GM12878 (cell line): Measurements from ENCODE around the gene CNGB1. TPM values are rescaled to one million over a fixed set of nuclear protein-coding genes. Genes with fewer than 3 reads are reported as not detected.

Experiments used
- ATAC-seq: fragments of 200-7000 bp; cut with Tn5 transposase; 3 replicates; pipeline ENCODE4 v1.9.1; 2020; ENCODE audit warnings: mild to moderate bottlenecking, moderate library complexity
- BruUV-seq: library from RNA; stranded (reverse); fragments of 400-500 nt; replicated peaks from 2 replicates; lab custom pipeline; 2021; lab: Mats Ljungman, UMichigan
- CTCF ChIA-PET: fragments of 300-600 bp; sonication (Branson Sonifier 250); formaldehyde crosslinking; extraction: SDS; loops from one replicate; lab custom pipeline; 2021; ENCODE audit warnings: inconsistent platforms; lab: Yijun Ruan, JAX
- POLR2A ChIA-PET: fragments of 350-600 bp; formaldehyde crosslinking; extraction: SDS; loops from one replicate; lab custom pipeline; 2021; ENCODE audit warnings: inconsistent platforms; lab: Charles Lee
- RAD21 ChIA-PET: fragments of 300-600 bp; sonication (Branson Sonifier 250); formaldehyde crosslinking; loops from one replicate; lab custom pipeline; 2023; ENCODE audit warnings: antibody characterized with exemption; ENCODE audit not compliant: unreplicated experiment; lab: Charles Lee
- SMC1A ChIA-PET: fragments of 300-600 bp; sonication (Branson Sonifier 250); formaldehyde crosslinking; loops from one replicate; lab custom pipeline; 2023; ENCODE audit not compliant: unreplicated experiment, uncharacterized antibody; lab: Charles Lee
- DNase-seq: peaks from one replicate; pipeline ENCODE4 v3.0.0-alpha.2; 2011; ENCODE audit warnings: low read depth, low spot score
- FAIRE-seq: peaks from 3 replicates; lab custom pipeline; 2011; peaks lifted over from hg19 to GRCh38; lab: Jason Lieb, UNC
- H2AFZ ChIP-seq: 2 replicates; pipeline ENCODE4 v1.6.0; 2011; ENCODE audit warnings: low read depth, low read length, control low read depth; ENCODE audit not compliant: control insufficient read depth
- H3K27ac ChIP-seq: 2 replicates; pipeline ENCODE4 v1.5.1; 2011; ENCODE audit warnings: control low read depth; ENCODE audit not compliant: control insufficient read depth, insufficient read depth
- H3K27me3 ChIP-seq, 2 experiments: replicated peaks in 1 of 2; 2 replicates each; pipeline versions ENCODE4 v1.6.0 to v1.6.1; 2011; ENCODE audit warnings: low read length in 1 of 2; ENCODE audit not compliant: control insufficient read depth in 2 of 2, insufficient read depth in 2 of 2
- H3K36me3 ChIP-seq, 2 experiments: 2 replicates each; pipeline ENCODE4 v1.5.1; 2011; ENCODE audit warnings: low read length in 1 of 2; ENCODE audit not compliant: control insufficient read depth in 2 of 2, insufficient read depth in 2 of 2
- H3K4me1 ChIP-seq: 2 replicates; pipeline ENCODE4 v1.6.1; 2011; ENCODE audit warnings: mild to moderate bottlenecking, low read length, moderate library complexity, mixed read lengths; ENCODE audit not compliant: control insufficient read depth, insufficient read depth
- H3K4me2 ChIP-seq: 2 replicates; pipeline ENCODE4 v1.6.0; 2011; ENCODE audit warnings: control low read depth; ENCODE audit not compliant: control insufficient read depth, insufficient read depth
- H3K4me3 ChIP-seq: fragments of 200-600 bp; sonication (generic); 2 replicates; pipeline ENCODE4 v1.5.1; 2016
- H3K79me2 ChIP-seq: 2 replicates; pipeline ENCODE4 v1.6.0; 2011; ENCODE audit warnings: low read length; ENCODE audit not compliant: control insufficient read depth, insufficient read depth
- H3K9ac ChIP-seq: 2 replicates; pipeline ENCODE4 v1.8.0; 2011; ENCODE audit warnings: low read length, control low read depth, mixed read lengths; ENCODE audit not compliant: control insufficient read depth, insufficient read depth
- H3K9me3 ChIP-seq: replicated peaks from 3 replicates; pipeline ENCODE4 v1.5.1; 2011; ENCODE audit warnings: mild to moderate bottlenecking, low read length; ENCODE audit not compliant: control insufficient read depth, insufficient read depth
- H4K20me1 ChIP-seq: 2 replicates; pipeline ENCODE4 v1.6.0; 2011; ENCODE audit not compliant: control insufficient read depth, insufficient read depth
- ATF2 ChIP-seq: IDR thresholded peaks from 2 replicates; pipeline ENCODE4 v1.6.1; 2012; ENCODE audit warnings: low read length, inconsistent platforms
- CHD2 ChIP-seq: IDR thresholded peaks from 2 replicates; pipeline ENCODE4 v1.6.1; 2011; ENCODE audit warnings: low read depth, low read length, improper control_type of control experiment, borderline replicate concordance
- NR2F1 ChIP-seq: fragments of 450-650 bp; conservative IDR thresholded peaks from 2 replicates; pipeline ENCODE4 v1.6.1; 2017; ENCODE audit warnings: mild to moderate bottlenecking
- NRF1 ChIP-seq: conservative IDR thresholded peaks from 2 replicates; pipeline ENCODE4 v1.6.1; 2011; ENCODE audit warnings: mild to moderate bottlenecking, low read depth, low read length, improper control_type of control experiment
- PAX5 ChIP-seq: IDR thresholded peaks from 2 replicates; pipeline ENCODE4 v1.6.1; 2011; ENCODE audit warnings: low read depth, low read length, borderline replicate concordance
- RELA ChIP-seq: fragments of 450-650 bp; IDR thresholded peaks from 2 replicates; pipeline ENCODE4 v1.8.0; 2014; ENCODE audit warnings: borderline replicate concordance; ENCODE audit not compliant: partially characterized antibody
- SPI1 ChIP-seq: IDR thresholded peaks from 2 replicates; pipeline ENCODE4 v1.6.1; 2011; ENCODE audit warnings: low read depth, mild to moderate bottlenecking, low read length, moderate library complexity, borderline replicate concordance; ENCODE audit not compliant: insufficient read depth
- SREBF2 ChIP-seq: IDR thresholded peaks from 2 replicates; pipeline ENCODE4 v1.6.1; 2012; ENCODE audit warnings: mild to moderate bottlenecking, low read length
- TCF12 ChIP-seq: IDR thresholded peaks from 2 replicates; pipeline ENCODE4 v1.6.1; 2011; ENCODE audit warnings: low read depth, mild to moderate bottlenecking, low read length
- USF2 ChIP-seq: IDR thresholded peaks from 2 replicates; pipeline ENCODE4 v1.6.1; 2011; ENCODE audit warnings: low read depth, low read length, improper control_type of control experiment, borderline replicate concordance
- ZBTB4 ChIP-seq: fragments of 450-650 bp; formaldehyde crosslinking; IDR thresholded peaks from 2 replicates; pipeline ENCODE4 v1.4.0; 2022; ENCODE audit warnings: mild to moderate bottlenecking, moderate library complexity
- ZNF592 ChIP-seq: fragments of 450-650 bp; IDR thresholded peaks from 2 replicates; pipeline ENCODE4 v1.6.1; 2017; ENCODE audit warnings: mild to moderate bottlenecking, moderate library complexity
- WGBS: methylation state at CpG from one replicate; pipeline ENCODE4 v1.1.6; 2016; ENCODE audit warnings: low lambda C conversion rate; ENCODE audit not compliant: insufficient replicate concordance, insufficient coverage; ENCODE audit errors: missing lambda C conversion rate; 5-methylcytosine and 5-hydroxymethylcytosine counted together
- in situ Hi-C: fragments of 300-500 bp; cut with MboI; formaldehyde crosslinking; loops from 9 replicates; pipeline ENCODE4 v1.14.3; 2018; ENCODE audit warnings: mixed read lengths
- intact Hi-C: fragments of 100-400 bp; cut with micrococcal nuclease; formaldehyde crosslinking; loops from one replicate; pipeline ENCODE4 v1.14.2; 2022; ENCODE audit not compliant: unreplicated experiment
- polyA plus RNA-seq, 11 experiments: library from polyadenylated mRNA; depleted of rRNA in 4 of 11; unstranded in 6 of 11; stranded (reverse) in 5 of 11; fragments of >200 nt; fragmentation: Nextera tagmentation in 4 of 11; fragmentation: Illumina TruSeq in 1 of 11; extraction: Ambion mirVana in 4 of 11; extraction: Trizol in 1 of 11; gene quantifications; 1 replicate in 1 of 11; 2 replicates in 10 of 11; pipeline versions ENCODE4 v1.2.1 to v1.2.3, GENCODE V29; 2011 to 2016; ENCODE audit warnings: inconsistent platforms in 2 of 11, missing spikeins in 2 of 11, low read depth in 1 of 11
- total RNA-seq, 4 experiments: library from RNA; depleted of rRNA in 3 of 4; stranded (reverse); fragments of >200 nt in 3 of 4; fragmentation: Illumina TruSeq in 1 of 4; extraction: Trizol in 1 of 4; gene quantifications; 2 replicates each; pipeline versions ENCODE4 v1.2.1 to v1.2.3, GENCODE V29; 2013 to 2021

The CNGB1 gene
- total and polyA plus RNA-seq, 10 of the 15 experiments (the other 5 are each of a cell fraction or from before 2014, with no cell fraction given) = 0.03 TPM; not detected in 9

- Histone ChIP-seq H3K4me2 (no peak overlapping the region), H3K79me2 (no peaks in the 10 kb centered on the region), H3K36me3 (no peaks in the 10 kb centered on the region), H4K20me1 (no peaks in the 10 kb centered on the region), H3K27ac (no peak overlapping the region), H3K27me3 (no peaks in the 10 kb centered on the region; a peak in 2 of 4 replicates), H3K9me3 (no peaks in the 10 kb centered on the region), H3K9ac (no peak overlapping the region), H3K4me1 (no peaks in the 10 kb centered on the region), H3K4me3 (no peak overlapping the region), H2AFZ (no peak overlapping the region)
- ChIA-PET RAD21 (no interaction called here), CTCF (no interaction called here), SMC1A (no interaction called here), POLR2A (no interaction called here)
- WGBS = 55% methylated on average over 9 of the region's 9 CpGs
- ATAC-seq (no peak), DNase-seq (no peak), FAIRE-seq (no peak)
- in situ Hi-C loops = no loop called here
- no peak for TF ChIP-seq ZBTB4 (CRISPR knock-in tag)
- TF ChIP-seq TCF12 = no peak
- no peak for TF ChIP-seq SREBF2
- TF ChIP-seq RELA = no peak
- no peak for TF ChIP-seq USF2
- no peak for TF ChIP-seq NR2F1
- no peak for TF ChIP-seq ZNF592
- no peak for TF ChIP-seq NRF1
- no peak for TF ChIP-seq PAX5
- TF ChIP-seq CHD2 = no peak
- TF ChIP-seq ATF2 = no peak
- TF ChIP-seq SPI1 = no peak
- intact Hi-C loops = no loop called here
- no TSS peak for BruUV-seq
These were observed 124.7 kb downstream of the CNGB1 start for GRCh38 chr16:57846078-57846697.
